Activated naive CD4-positive, alpha-beta T cell treated with anti-CD3 and anti-CD28 coated beads, Interleukin-2, amount 10 ng/mL, durations not matched to agents 7 days and 5 days (primary cell): Measurements from ENCODE around the gene SORCS2.

Experiments
- CTCF ChIA-PET: fragments of 350-600 bp; sonication (Branson Sonifier 250); formaldehyde crosslinking; loops from one replicate; lab custom pipeline; 2021; ENCODE audit warnings: antibody characterized with exemption; lab: Charles Lee
- DNase-seq: peaks from one replicate; pipeline ENCODE4 v3.0.0-alpha.2; 2020
- H3K27ac Mint-ChIP-seq: one replicate; pipeline ENCODE4 v1.8.0; 2021; ENCODE audit warnings: mild to moderate bottlenecking, moderate library complexity, mixed read lengths
- H3K27me3 Mint-ChIP-seq: one replicate; pipeline ENCODE4 v1.8.0; 2021; ENCODE audit warnings: mild to moderate bottlenecking, mixed read lengths
- H3K36me3 Mint-ChIP-seq: one replicate; pipeline ENCODE4 v1.8.0; 2021; ENCODE audit warnings: mixed read lengths
- H3K4me1 Mint-ChIP-seq: one replicate; pipeline ENCODE4 v1.8.0; 2021; ENCODE audit warnings: mixed read lengths
- H3K4me3 Mint-ChIP-seq: one replicate; pipeline ENCODE4 v1.8.0; 2021; ENCODE audit warnings: mild to moderate bottlenecking, moderate library complexity, mixed read lengths
- H3K9me3 Mint-ChIP-seq: one replicate; pipeline ENCODE4 v1.8.0; 2021; ENCODE audit warnings: mixed read lengths

The SORCS2 gene

GRCh38 chr4:7498446-7499200, 306.3 kb downstream of the SORCS2 start:
- no peaks in the 10 kb centered on the region for H3K4me1 Mint-ChIP-seq
- H3K27ac Mint-ChIP-seq: no peak overlapping the region
- peaks cover 18% of the 10 kb centered on the region for H3K27me3 Mint-ChIP-seq
- DNase-seq: no peak
- H3K4me3 Mint-ChIP-seq: no peak overlapping the region
- CTCF ChIA-PET: no interaction called here
- no peaks in the 10 kb centered on the region for H3K9me3 Mint-ChIP-seq
- H3K36me3 Mint-ChIP-seq: no peaks in the 10 kb centered on the region

GRCh38 chr4:7499661-7500060, 307.3 kb downstream of the SORCS2 start:
- CTCF ChIA-PET: no interaction called here
- no peak overlapping the region for H3K4me3 Mint-ChIP-seq
- no peaks in the 10 kb centered on the region for H3K4me1 Mint-ChIP-seq
- DNase-seq: no peak
- H3K9me3 Mint-ChIP-seq: no peaks in the 10 kb centered on the region
- no peak overlapping the region for H3K27ac Mint-ChIP-seq
- no peaks in the 10 kb centered on the region for H3K36me3 Mint-ChIP-seq
- H3K27me3 Mint-ChIP-seq: peaks cover 18% of the 10 kb centered on the region

DNA sequence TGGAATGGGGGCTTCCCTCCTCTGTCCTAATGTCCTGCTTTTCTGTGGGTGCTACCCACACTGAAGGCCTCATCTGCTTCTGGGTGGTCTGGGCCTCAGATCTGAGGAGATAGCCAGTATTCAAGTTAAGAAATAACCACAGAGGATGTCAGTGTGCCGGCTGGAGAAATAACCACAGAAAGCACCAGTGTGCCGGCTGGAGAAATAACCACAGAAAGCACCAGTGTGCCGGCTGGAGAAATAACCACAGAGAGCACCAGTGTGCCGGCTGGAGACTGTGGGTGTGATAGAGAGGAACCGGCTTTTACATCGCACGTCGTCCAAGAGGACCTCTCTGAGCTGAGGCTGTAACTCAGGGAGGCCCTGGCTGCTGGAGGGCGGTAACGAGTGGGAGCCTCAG, 308.1 kb downstream of the SORCS2 start:
- peaks cover 18% of the 10 kb centered on the region for H3K27me3 Mint-ChIP-seq
- H3K36me3 Mint-ChIP-seq: no peaks in the 10 kb centered on the region
- DNase-seq: no peak
- no peaks in the 10 kb centered on the region for H3K4me1 Mint-ChIP-seq
- CTCF ChIA-PET: no interaction called here
- no peaks in the 10 kb centered on the region for H3K9me3 Mint-ChIP-seq
- no peak overlapping the region for H3K4me3 Mint-ChIP-seq
- no peak overlapping the region for H3K27ac Mint-ChIP-seq

- Mint-ChIP-seq H3K36me3 (no peaks in the 10 kb centered on the region), H3K4me3 (no peak overlapping the region), H3K27me3 (peaks cover 14% of the 10 kb centered on the region), H3K9me3 (no peaks in the 10 kb centered on the region), H3K27ac (no peak overlapping the region), H3K4me1 (no peaks in the 10 kb centered on the region)
- DNase-seq: no peak
- CTCF ChIA-PET: no interaction called here
These were observed 309.0 kb downstream of the SORCS2 start for GRCh38 chr4:7501314-7501713.

- CTCF ChIA-PET: no interaction called here
- no peaks in the 10 kb centered on the region for H3K4me1 Mint-ChIP-seq
These were observed 309.5 kb downstream of the SORCS2 start for GRCh38 chr4:7501873-7502272.

DNA sequence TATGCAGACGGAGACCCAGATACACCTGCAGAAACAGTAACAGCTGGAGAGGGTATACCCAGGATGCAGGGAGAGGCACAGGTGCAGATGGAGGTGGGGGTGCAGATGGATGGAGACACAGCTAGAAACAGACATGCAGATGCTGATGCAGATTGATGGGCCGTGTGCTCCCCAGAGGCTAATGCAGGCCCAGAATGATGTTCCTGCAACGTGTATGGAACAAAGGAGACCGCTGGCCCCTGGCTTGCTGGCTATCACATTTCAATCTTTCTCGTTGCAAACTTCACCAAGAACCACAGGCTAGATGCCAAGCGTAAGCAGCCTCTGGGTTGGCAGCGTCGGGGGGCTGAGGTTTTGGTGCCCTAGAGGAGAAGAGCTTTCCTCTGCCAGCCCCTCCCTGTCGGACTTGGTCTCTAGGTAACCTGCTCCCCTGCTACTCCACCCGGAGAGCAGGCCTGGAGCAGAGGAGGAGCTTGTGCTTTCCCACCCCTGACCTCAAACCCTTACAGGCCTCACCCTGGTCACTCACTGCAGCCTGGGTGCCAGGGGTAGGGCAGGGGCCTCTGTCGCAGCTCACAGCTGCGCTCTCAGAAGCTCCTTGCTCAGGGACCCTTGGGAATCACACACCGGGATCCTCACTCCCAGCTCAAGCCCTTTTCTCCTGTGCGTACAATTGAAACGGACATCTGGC, 311.4 kb downstream of the SORCS2 start:
- CTCF ChIA-PET: no interaction called here
- Mint-ChIP-seq H3K27me3 (peaks cover 23% of the 10 kb centered on the region), H3K4me3 (no peak overlapping the region), H3K4me1 (no peaks in the 10 kb centered on the region), H3K36me3 (no peaks in the 10 kb centered on the region), H3K27ac (no peak overlapping the region), H3K9me3 (no peaks in the 10 kb centered on the region)
- DNase-seq: no peak

More at GRCh38 chr4:7501873-7502272, 309.5 kb downstream of the SORCS2 start:
- no peaks in the 10 kb centered on the region for H3K36me3 Mint-ChIP-seq
- no peaks in the 10 kb centered on the region for H3K9me3 Mint-ChIP-seq
- peaks cover 14% of the 10 kb centered on the region for H3K27me3 Mint-ChIP-seq
- no peak overlapping the region for H3K4me3 Mint-ChIP-seq
- DNase-seq: no peak
- H3K27ac Mint-ChIP-seq: no peak overlapping the region

DNA sequence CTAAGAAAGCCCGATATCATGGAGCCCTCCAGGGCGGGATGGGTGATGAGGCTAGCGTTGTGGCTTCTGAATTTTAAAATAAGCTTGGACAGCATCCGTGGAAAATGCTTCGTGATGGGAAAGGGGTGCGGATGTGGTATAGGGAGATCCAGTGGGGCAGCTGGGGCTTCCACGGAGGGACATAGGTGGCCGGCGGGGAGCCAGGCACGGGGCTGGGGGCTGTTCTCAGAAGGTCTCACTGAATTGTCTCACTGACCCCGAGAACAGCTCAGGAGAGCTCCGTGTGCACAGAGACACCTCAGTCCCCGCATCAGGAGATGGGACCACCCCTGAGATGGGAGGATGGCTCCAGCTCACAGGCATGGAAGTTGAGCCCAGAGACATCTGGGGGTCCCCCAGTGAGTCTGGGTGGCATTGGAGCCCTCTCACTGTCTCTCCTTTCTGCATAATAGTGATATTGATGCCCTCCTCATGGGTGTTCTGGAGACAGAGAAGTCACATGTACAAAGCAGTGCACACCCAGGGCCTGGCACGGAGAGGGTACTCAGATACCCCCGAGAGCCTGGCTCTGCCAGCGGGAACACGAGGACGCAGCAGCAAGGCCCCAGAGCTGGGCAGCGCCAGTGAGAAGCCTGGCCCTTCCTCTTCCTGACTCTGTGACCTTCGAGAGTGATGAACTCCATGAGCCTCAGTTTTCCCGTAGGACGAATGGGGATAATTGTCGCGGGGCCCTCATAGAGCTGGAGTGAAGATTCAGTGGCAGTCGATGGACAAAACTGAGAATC, 313.0 kb downstream of the SORCS2 start:
- CTCF ChIA-PET: no interaction called here
- no peaks in the 10 kb centered on the region for H3K36me3 Mint-ChIP-seq
- no peaks in the 10 kb centered on the region for H3K9me3 Mint-ChIP-seq
- H3K4me3 Mint-ChIP-seq: no peak overlapping the region
- H3K27me3 Mint-ChIP-seq: peaks cover 23% of the 10 kb centered on the region
- DNase-seq: no peak
- H3K27ac Mint-ChIP-seq: no peak overlapping the region
- H3K4me1 Mint-ChIP-seq: no peaks in the 10 kb centered on the region

GRCh38 chr4:7506119-7506518, 313.8 kb downstream of the SORCS2 start:
- Mint-ChIP-seq H3K36me3 (no peaks in the 10 kb centered on the region), H3K4me3 (no peak overlapping the region), H3K4me1 (no peaks in the 10 kb centered on the region), H3K27me3 (peaks cover 31% of the 10 kb centered on the region), H3K9me3 (no peaks in the 10 kb centered on the region), H3K27ac (no peak overlapping the region)
- CTCF ChIA-PET: no interaction called here
- DNase-seq: no peak

DNA sequence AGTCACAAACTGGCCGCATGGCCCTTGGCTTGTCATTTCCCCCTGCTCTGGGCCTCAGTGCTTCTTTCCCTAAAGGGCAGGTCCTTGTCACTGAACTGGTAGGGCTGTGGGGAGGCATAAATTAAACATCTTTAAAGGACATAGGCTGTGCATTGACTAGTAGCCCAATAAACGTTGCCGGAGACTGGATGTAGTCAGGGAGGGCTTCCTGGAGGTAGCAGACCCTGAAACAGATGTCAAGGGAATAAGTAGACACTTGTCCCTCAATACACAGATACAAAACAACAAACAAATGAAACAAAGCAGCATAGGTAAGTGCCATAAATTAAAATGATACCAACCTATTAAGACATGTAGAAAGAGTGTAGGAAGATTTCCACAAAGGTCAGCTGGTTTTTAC, 314.2 kb downstream of the SORCS2 start:
- no peak overlapping the region for H3K27ac Mint-ChIP-seq
- H3K4me3 Mint-ChIP-seq: no peak overlapping the region
- no peak for DNase-seq
- H3K9me3 Mint-ChIP-seq: no peaks in the 10 kb centered on the region
- CTCF ChIA-PET: no interaction called here
- H3K36me3 Mint-ChIP-seq: no peaks in the 10 kb centered on the region
- H3K4me1 Mint-ChIP-seq: no peaks in the 10 kb centered on the region
- H3K27me3 Mint-ChIP-seq: peaks cover 36% of the 10 kb centered on the region

GRCh38 chr4:7507381-7507780, 315.0 kb downstream of the SORCS2 start:
- H3K27ac Mint-ChIP-seq: no peak overlapping the region
- no peaks in the 10 kb centered on the region for H3K36me3 Mint-ChIP-seq
- CTCF ChIA-PET: no interaction called here
- H3K27me3 Mint-ChIP-seq: peaks cover 40% of the 10 kb centered on the region
- no peaks in the 10 kb centered on the region for H3K4me1 Mint-ChIP-seq
- DNase-seq: no peak
- H3K9me3 Mint-ChIP-seq: no peaks in the 10 kb centered on the region
- no peak overlapping the region for H3K4me3 Mint-ChIP-seq

DNA sequence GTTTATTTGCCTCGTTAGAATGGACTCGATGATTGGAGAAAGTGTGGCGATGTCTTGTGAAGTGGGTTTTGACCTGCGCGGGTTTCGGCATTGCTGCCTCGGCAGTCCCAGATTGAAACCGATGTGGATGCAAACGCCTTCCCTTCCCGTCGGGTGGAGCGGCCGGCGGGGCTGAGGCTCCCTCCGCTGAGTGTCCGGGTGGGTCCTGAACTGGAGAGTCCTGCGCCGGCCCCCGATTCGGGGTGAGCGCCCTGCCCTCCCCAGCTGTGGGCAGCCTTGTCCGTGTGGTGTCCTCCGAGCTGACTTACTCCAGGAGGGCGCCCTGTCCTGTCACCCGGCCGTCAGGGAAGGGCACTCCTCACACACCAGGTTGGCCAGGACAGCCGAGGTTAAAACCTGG, 317.7 kb downstream of the SORCS2 start:
- Mint-ChIP-seq H3K9me3 (no peaks in the 10 kb centered on the region), H3K4me3 (no peak overlapping the region), H3K36me3 (no peaks in the 10 kb centered on the region), H3K27ac (no peak overlapping the region), H3K4me1 (no peaks in the 10 kb centered on the region), H3K27me3 (peaks cover 45% of the 10 kb centered on the region)
- DNase-seq: no peak
- CTCF ChIA-PET: no interaction called here

DNA sequence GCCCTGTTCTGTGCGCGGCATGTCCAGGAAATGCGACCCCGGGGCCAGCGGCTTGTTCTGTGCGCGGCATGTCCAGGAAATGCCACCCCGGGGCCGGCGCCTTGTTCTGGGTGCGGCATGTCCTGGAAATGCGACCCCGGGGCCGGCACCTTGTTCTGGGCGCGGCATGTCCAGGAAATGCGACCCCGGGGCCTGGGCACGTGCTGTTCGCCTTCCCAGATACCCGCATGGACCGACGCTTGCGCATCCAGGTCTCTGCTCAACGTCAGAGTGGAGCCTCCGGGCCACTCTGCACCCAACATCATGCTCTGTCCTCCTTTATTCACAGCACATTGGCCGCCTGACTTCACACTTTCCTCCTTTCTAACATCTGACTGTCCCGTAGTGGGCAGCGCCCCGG, 318.2 kb downstream of the SORCS2 start:
- no peak overlapping the region for H3K27ac Mint-ChIP-seq
- H3K27me3 Mint-ChIP-seq: peaks cover 46% of the 10 kb centered on the region
- DNase-seq: no peak
- CTCF ChIA-PET: no interaction called here
- no peaks in the 10 kb centered on the region for H3K36me3 Mint-ChIP-seq
- no peaks in the 10 kb centered on the region for H3K4me1 Mint-ChIP-seq
- no peaks in the 10 kb centered on the region for H3K9me3 Mint-ChIP-seq
- no peak overlapping the region for H3K4me3 Mint-ChIP-seq

- Mint-ChIP-seq H3K27ac (no peak overlapping the region), H3K4me1 (no peaks in the 10 kb centered on the region), H3K9me3 (no peaks in the 10 kb centered on the region), H3K27me3 (peaks cover 56% of the 10 kb centered on the region), H3K36me3 (no peaks in the 10 kb centered on the region), H3K4me3 (no peak overlapping the region)
- CTCF ChIA-PET: no interaction called here
- no peak for DNase-seq
These were observed 319.2 kb downstream of the SORCS2 start for GRCh38 chr4:7511525-7511924.

GRCh38 chr4:7512428-7512827, 320.1 kb downstream of the SORCS2 start:
- H3K27ac Mint-ChIP-seq: no peak overlapping the region
- H3K9me3 Mint-ChIP-seq: no peaks in the 10 kb centered on the region
- H3K4me3 Mint-ChIP-seq: no peak overlapping the region
- no peak for DNase-seq
- no peaks in the 10 kb centered on the region for H3K4me1 Mint-ChIP-seq
- CTCF ChIA-PET: no interaction called here
- H3K36me3 Mint-ChIP-seq: no peaks in the 10 kb centered on the region
- peaks cover 59% of the 10 kb centered on the region for H3K27me3 Mint-ChIP-seq
